Neural cell (in vitro differentiated cells): ENCODE measurements around the gene ERMARD.

Experiments used
- CTCF ChIP-seq: fragments of 450-650 bp; IDR thresholded peaks from 2 replicates; pipeline ENCODE4 v1.5.1; 2014; ENCODE audit warnings: antibody characterized with exemption, mild to moderate bottlenecking, moderate library complexity; ENCODE audit not compliant: poor library complexity, severe bottlenecking
- EZH2 ChIP-seq: fragments of 200-600, 300-800 bp; shearing (Covaris generic), sonication (generic); IDR thresholded peaks from 2 replicates; pipeline ENCODE4 v1.6.1; 2014; ENCODE audit warnings: antibody characterized with exemption, low read length, borderline replicate concordance, mild to moderate bottlenecking; ENCODE audit not compliant: insufficient read depth, poor library complexity, severe bottlenecking
- MXI1 ChIP-seq: fragments of 450-650 bp; conservative IDR thresholded peaks from 2 replicates; pipeline ENCODE4 v1.6.1; 2014; ENCODE audit warnings: antibody characterized with exemption, mild to moderate bottlenecking; ENCODE audit not compliant: poor library complexity, severe bottlenecking
- RAD21 ChIP-seq: fragments of 450-650 bp; conservative IDR thresholded peaks from 2 replicates; pipeline ENCODE4 v1.6.1; 2014; ENCODE audit warnings: antibody characterized with exemption, mild to moderate bottlenecking, moderate library complexity
- TF ChIP-seq, protein P1 (sequence below): IDR thresholded peaks from 2 replicates; pipeline ENCODE4 v1.6.1; 2012; ENCODE audit warnings: borderline replicate concordance

DNA sequence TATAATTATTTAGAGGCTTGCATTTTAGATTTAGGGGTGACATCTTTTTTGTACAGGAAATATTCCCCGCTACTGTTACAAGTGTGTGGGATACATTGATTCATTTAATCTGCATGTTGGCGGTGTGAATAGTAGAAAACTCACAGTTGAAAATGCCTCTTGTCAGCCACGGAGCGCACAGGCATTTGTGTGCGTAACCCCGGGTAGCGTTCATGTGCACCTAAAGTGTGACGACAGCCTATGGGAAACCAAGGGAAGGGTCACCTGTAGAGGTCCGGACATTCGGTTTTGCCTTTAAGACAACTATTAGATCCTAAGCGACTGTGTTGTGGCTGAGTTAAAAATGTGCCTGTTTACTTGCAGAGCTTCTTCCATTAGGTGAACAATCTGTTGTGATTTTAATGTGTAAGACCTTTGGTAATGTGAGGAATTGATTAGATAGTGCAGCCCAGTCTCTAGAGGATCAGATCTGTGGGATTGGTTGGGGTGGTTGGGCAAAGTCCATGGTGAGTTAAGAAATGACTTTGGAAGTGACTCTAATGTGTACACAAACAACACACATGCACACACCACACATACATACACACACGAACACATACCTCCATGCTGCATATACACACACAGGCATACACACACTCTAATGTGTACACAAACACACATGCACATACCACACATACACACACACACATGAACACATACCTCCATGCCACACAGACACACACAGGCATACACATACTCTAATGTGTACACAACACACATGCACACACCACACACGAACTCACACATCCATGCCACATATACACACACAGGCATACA lies 15.7 kb downstream of the ERMARD start:
- TF ChIP-seq CTCF (no peak), MXI1 (no peak), RAD21 (no peak), EZH2 (no peak)
- TF ChIP-seq, protein P1, sequence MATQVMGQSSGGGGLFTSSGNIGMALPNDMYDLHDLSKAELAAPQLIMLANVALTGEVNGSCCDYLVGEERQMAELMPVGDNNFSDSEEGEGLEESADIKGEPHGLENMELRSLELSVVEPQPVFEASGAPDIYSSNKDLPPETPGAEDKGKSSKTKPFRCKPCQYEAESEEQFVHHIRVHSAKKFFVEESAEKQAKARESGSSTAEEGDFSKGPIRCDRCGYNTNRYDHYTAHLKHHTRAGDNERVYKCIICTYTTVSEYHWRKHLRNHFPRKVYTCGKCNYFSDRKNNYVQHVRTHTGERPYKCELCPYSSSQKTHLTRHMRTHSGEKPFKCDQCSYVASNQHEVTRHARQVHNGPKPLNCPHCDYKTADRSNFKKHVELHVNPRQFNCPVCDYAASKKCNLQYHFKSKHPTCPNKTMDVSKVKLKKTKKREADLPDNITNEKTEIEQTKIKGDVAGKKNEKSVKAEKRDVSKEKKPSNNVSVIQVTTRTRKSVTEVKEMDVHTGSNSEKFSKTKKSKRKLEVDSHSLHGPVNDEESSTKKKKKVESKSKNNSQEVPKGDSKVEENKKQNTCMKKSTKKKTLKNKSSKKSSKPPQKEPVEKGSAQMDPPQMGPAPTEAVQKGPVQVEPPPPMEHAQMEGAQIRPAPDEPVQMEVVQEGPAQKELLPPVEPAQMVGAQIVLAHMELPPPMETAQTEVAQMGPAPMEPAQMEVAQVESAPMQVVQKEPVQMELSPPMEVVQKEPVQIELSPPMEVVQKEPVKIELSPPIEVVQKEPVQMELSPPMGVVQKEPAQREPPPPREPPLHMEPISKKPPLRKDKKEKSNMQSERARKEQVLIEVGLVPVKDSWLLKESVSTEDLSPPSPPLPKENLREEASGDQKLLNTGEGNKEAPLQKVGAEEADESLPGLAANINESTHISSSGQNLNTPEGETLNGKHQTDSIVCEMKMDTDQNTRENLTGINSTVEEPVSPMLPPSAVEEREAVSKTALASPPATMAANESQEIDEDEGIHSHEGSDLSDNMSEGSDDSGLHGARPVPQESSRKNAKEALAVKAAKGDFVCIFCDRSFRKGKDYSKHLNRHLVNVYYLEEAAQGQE: no peak
